LoVo (cell line): ENCODE results near the gene CIART.
"Not testable (repeated sequence)": the region's sequence is repeated elsewhere in the genome, so short reads cannot be mapped to it uniquely, and the experiment has no call there.

ENCODE experiments used
- DNase-seq: peaks from one replicate; pipeline ENCODE4 v3.0.0-alpha.2; 2016; ENCODE audit warnings: low spot score

CIART gene

GRCh38 chr1:150262388-150263320 is 19.7 kb upstream of the CIART start:
- no peak for DNase-seq

GRCh38 chr1:150263549-150263948 is 18.8 kb upstream of the CIART start:
- DNase-seq: no peak

DNA sequence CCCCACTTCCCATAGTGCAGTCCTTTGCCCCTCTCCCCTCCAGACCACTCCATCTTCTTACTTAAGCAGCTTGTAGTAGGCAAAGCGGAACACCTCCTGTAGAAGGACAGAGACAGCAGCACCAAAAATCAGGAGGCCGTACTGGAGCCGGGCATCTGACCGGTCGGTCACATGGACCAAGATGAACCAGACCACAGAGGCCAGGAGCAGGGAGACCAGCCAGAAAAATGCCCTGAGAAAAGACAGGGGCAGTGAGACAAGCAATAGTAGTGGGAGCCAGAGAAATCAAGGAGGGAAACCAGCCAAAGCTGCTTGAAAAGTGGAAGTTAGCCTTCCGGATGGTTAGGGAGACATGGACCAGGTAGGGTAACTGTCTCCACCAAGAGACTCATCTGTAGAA is 14.5 kb upstream of the CIART start:
- no peak for DNase-seq

DNA sequence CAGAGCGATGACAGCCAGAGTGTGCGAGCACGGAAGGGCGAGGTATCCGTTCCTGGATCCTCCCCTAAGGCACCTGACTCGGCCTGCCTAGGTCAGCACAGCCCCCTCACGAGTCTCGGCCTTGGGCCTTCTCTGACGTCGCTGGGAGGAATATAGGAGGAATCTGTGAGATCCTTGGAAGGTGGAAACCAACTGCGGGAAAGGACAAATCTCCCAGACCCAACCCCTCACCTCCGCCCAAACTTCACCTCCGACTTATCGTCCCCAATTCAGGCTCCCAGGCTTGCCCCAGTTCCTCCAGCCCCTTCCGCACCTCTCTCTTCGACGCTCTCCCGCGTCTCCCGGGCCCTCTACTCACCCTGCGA is 14.0 kb upstream of the CIART start:
- no peak for DNase-seq

- DNase-seq: peak; percentile 93
These were observed 13.5 kb upstream of the CIART start, which contains the start of gene APH1A for GRCh38 chr1:150268705-150269403. APH1A (minus strand) TSS chr1:150269016; CDS start chr1:150268810, 206 bp downstream.

DNA sequence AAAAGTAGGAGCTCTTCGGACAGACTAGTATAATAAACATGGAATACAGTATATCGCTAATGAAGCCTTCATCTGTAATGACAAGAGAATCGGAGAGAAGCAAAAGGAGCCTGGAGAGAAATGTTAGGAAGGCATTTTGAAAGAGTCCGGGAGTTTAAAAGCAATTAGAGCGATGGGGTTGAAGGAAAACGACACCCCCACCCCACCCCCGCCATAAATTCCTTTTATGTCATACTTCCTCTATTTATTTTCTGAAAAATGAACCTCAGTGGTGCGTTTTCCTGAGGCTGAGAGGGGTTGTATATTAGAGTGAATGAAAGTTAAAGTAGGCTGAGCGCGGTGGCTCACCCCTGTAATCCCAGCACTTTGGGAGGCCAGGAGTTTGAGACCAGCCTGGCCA is 12.9 kb upstream of the CIART start:
- DNase-seq: no peak

GRCh38 chr1:150271291-150271959 is 10.9 kb upstream of the CIART start:
- no peak for DNase-seq

GRCh38 chr1:150273311-150273710 is 9.0 kb upstream of the CIART start:
- DNase-seq: no peak

DNA sequence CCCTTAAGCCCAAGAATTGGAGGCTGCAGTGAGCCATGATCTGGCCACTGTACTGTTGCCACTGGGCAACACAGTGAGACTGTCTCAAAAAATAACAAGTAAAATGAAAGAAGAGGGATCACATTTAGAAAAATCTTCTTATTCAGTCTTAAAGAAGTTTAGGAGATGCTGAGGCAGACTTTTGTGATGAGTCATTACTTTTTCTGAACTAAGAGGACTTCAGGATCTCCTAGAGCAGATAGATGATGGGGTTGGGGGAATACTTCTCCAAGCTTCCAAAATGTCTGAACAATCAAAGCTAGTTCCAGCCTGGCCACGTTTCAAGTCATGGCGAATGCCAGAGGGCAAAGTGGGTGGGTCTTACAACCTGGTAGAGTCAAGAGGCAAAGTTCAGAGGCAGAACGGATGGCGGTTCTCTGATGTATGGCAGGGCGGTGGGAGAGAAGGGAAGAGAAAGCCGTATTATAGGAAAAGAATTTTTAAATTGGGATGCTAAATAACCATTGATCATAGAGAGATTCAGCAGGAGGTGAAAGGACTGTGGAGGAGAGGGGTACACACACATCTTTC is 2.1 kb upstream of the CIART start:
- no peak for DNase-seq

DNA sequence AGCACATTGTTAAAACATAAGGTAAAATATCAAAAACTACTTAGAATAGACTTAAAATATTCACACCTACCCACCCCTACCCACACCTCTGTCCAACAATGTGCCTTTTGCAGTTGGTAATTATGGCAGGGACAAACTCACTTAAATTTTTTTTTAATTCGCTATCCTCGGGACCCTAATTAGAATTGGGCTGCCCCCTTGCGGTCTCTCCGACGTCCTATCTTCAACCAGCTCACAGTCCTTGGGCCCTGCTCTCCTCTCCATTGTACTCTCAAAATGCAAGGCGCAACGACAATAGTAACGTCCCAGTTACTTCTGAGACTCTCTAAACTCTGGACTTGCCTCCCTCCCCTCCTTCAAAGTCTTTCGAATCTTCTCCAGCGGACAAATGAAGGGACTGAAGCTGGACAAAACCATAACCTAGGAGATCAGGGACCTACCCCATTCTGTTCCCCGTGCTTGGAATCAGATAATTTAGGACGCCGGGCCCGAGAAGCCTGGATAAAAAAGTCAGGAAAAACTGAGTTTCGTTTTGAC is 1.1 kb upstream of the CIART start:
- peak; percentile 56 for DNase-seq

GRCh38 chr1:150282558-150282958 is 204 bp downstream of the CIART start:
- DNase-seq: no peak

GRCh38 chr1:150283260-150283659 is 906 bp downstream of the CIART start:
- DNase-seq: no peak

- DNase-seq: no peak
These were observed 6.0 kb downstream of the CIART start for GRCh38 chr1:150288382-150288781.

- no peak for DNase-seq
These were observed 6.5 kb downstream of the CIART start for GRCh38 chr1:150288822-150289221.

DNA sequence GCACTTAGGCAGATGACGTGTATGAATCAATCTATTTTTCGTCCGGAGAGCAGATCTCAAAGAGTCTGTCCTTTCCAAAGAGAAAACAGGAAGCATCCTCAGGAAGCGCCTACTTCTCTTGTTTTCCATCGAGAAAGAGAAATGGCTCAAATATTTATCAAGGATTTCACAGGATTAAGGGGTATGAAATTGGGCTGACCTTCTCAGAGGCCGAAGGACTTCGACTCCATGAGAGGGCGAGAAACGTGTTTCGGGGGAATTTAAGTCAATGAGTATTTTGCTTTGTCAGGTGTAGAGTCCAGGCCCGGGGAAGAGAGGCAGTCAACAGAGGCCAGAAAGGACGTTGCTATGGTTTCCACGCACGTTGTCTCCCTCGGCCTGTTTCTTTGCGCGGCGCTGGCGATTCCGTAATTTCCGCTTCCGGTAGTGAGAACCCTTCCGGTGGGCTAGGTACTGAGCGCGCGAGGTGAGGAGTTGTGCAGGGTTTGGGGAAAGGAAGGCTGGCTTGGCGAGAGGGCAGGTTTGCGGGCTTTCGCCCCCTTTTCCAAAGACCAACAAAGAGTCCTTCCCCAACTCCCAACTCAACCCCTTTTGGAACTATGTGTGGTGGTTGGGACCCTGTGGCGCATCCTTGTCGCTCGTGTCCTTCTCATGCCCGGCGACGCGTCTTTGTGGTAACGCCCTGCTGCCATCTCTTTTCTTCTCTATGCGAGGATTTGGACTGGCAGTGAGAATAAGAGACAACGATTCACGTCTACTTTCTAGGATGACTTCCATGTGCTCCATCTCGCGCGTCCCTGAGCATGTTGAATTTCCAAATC is 11.3 kb downstream of the CIART start, which contains the start of gene MRPS21:
TSS of gene MRPS21 (plus strand) at position 429 of the 821 bp plus-strand sequence. CDS start 506 bp downstream, outside the sequence.
- DNase-seq: peak; percentile 79

GRCh38 chr1:150295476-150295875 is 13.1 kb downstream of the CIART start:
- DNase-seq: no peak

- no peak for DNase-seq
These were observed 17.4 kb downstream of the CIART start for GRCh38 chr1:150299716-150300115.

DNA sequence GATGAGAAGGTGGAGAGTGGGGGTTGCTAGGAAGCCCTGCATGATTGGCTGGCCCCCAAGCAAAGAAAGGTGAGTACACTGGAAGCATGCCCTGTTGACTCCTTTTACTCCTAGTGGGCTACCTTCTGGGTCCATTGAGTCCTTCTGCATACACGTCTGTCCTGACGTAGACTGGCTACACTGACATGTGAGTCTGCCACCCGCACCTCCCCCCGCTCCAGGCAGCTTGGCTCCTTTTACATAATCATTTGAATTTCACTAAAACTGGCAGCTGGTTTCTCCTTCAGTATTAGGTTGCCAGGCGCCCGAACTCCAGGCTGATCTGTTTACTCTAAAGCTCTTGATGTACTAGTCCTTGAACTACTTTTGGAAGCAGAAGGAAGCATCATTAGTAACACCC is 20.0 kb downstream of the CIART start:
- DNase-seq: no peak

DNA sequence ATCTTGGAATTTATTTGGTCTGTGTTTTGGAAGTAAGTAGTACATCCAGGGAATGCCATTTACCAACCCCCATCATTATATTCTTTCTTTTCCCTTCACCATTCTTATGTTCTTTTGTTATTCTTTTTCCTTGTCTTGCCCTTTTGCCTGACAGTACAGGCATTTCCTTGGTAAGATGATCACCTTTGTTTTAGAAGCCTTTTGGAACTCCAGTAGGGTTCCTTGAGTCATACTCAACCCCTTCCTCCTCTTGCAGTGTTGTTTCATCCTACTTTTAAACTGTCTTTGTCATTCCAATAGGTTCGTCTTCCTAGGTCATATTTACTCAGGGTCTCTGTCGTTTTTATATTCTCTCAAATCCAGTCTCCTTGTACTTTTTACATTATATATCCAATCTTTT is 20.5 kb downstream of the CIART start:
- DNase-seq: no peak

DNA sequence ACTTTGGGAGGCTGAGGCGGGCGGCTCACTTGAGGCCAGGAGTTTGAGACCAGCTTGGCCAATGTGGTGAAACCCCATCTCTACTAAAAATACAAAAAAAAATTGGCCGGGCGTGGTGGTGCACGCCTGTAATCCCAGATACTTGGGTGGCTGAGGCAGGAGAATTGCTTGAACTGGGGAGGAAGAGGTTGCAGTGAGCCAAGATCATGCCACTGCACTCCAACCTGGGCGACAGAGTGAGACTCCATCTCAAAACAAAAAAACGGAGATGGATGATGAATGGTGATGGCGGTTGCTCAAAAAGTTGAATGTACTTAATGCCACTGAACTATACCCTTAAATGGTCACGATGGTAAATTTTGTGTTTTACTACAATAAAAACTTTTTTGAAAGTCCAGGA is 26.2 kb downstream of the CIART start:
- not testable (repeated sequence) for DNase-seq
